ENCODE measurements around the gene KLHL2. TPM values are rescaled to one million over a fixed set of nuclear protein-coding genes. Genes with fewer than 3 reads are reported as not detected.
"Not testable (repeated sequence)": the region's sequence is repeated elsewhere in the genome, so short reads cannot be mapped to it uniquely, and the experiment has no call there.

Gene KLHL2
- total RNA-seq, 1 experiment from 2014 or later = 14.2 TPM

GRCh38 chr4:165328708-165329107 lies 121.3 kb downstream of the KLHL2 start:
- no peak for DNase-seq (ENCODE audit: low read depth)

GRCh38 chr4:165330071-165330470 lies 122.7 kb downstream of the KLHL2 start:
- no peak for DNase-seq (ENCODE audit: low read depth)

GRCh38 chr4:165330666-165331065 lies 123.3 kb downstream of the KLHL2 start:
- DNase-seq (ENCODE audit: low read depth) = no peak

GRCh38 chr4:165331359-165331758 lies 124.0 kb downstream of the KLHL2 start:
- DNase-seq (ENCODE audit: low read depth) = peak; percentile 23

- DNase-seq (ENCODE audit: low read depth) = no peak
These were observed 124.5 kb downstream of the KLHL2 start for GRCh38 chr4:165331823-165332222.

- DNase-seq (ENCODE audit: low read depth) = no peak
These were observed 125.1 kb downstream of the KLHL2 start for GRCh38 chr4:165332502-165332901.

- DNase-seq (ENCODE audit: low read depth) = no peak
These were observed 127.9 kb downstream of the KLHL2 start for GRCh38 chr4:165335163-165335703.

GRCh38 chr4:165336743-165337142 lies 129.4 kb downstream of the KLHL2 start:
- DNase-seq (ENCODE audit: low read depth) = no peak

GRCh38 chr4:165342340-165342739 lies 135.0 kb downstream of the KLHL2 start:
- not testable (repeated sequence) for DNase-seq (ENCODE audit: low read depth)

GRCh38 chr4:165343353-165344191 lies 136.2 kb downstream of the KLHL2 start:
- no peak for DNase-seq (ENCODE audit: low read depth)

- DNase-seq (ENCODE audit: low read depth) = no peak
These were observed 138.5 kb downstream of the KLHL2 start for GRCh38 chr4:165345666-165346417.

- no peak for DNase-seq (ENCODE audit: low read depth)
These were observed 140.5 kb downstream of the KLHL2 start for GRCh38 chr4:165347647-165348569.

GRCh38 chr4:165351359-165352130 lies 144.2 kb downstream of the KLHL2 start:
- no peak for DNase-seq (ENCODE audit: low read depth)

GRCh38 chr4:165355900-165356300 lies 148.5 kb downstream of the KLHL2 start:
- DNase-seq (ENCODE audit: low read depth) = peak; percentile 32

- no peak for DNase-seq (ENCODE audit: low read depth)
These were observed 152.1 kb downstream of the KLHL2 start for GRCh38 chr4:165359506-165359905.

- DNase-seq (ENCODE audit: low read depth) = peak; percentile 15
These were observed 152.8 kb downstream of the KLHL2 start for GRCh38 chr4:165360041-165360695.

- DNase-seq (ENCODE audit: low read depth) = no peak
These were observed 153.8 kb downstream of the KLHL2 start for GRCh38 chr4:165360985-165361670.

GRCh38 chr4:165361810-165362209 lies 154.4 kb downstream of the KLHL2 start:
- no peak for DNase-seq (ENCODE audit: low read depth)

GRCh38 chr4:165364452-165365080 lies 157.2 kb downstream of the KLHL2 start:
- no peak for DNase-seq (ENCODE audit: low read depth)
